GM19023 (cell line): ENCODE measurements around the gene MINAR1.

ENCODE experiments used
- ATAC-seq: cut with Tn5 transposase; IDR thresholded peaks from one replicate; pipeline ENCODE4 v1.9.1; 2021; ENCODE audit warnings: mild to moderate bottlenecking, moderate library complexity; ENCODE audit not compliant: unreplicated experiment

MINAR1 gene

DNA sequence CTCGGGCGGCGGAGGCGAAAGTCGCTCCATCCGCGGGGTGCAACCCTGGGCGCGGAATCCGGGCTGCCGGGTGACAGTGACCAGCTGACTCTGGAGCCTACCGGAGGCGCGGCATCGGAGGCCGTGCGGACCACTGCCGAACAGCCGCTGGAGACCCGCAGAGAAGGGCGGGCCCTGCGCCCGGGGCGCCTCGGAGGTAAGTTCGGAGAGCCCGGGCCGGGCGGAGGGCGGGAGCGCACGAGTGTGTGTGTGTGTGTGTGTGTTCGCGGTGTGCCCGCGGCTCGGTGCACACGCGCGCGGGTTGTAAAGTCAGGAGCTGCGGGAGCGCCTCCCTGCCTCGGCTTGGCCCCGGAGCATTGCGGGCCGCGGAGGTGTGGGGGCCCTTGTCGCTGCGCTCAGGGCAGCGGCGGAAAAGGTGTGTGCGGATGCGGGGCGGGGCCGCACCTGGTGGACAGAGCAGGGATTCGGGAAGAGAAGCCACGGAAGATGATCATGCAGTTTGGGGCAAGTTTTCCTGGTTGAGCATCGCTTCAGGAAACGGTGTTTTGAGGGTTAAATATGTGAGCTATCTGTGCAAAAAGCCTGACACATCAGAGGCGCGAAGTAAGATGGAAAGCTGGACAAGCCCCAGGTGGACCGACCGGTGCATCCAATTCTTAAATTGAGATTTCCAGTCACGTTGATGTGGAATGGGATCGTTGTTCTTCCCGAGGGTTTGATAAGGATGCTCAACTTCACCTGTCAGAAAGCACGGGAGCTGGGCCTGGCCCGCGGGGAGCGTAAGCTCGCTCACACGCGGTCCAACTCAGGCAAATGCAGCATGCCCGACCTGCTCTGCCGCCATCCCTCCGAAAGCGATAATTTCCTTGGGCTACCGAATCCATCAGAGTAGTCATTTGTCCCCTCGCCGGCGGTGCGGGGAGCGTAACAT lies 474 bp downstream of the MINAR1 start:
- no peak for ATAC-seq

DNA sequence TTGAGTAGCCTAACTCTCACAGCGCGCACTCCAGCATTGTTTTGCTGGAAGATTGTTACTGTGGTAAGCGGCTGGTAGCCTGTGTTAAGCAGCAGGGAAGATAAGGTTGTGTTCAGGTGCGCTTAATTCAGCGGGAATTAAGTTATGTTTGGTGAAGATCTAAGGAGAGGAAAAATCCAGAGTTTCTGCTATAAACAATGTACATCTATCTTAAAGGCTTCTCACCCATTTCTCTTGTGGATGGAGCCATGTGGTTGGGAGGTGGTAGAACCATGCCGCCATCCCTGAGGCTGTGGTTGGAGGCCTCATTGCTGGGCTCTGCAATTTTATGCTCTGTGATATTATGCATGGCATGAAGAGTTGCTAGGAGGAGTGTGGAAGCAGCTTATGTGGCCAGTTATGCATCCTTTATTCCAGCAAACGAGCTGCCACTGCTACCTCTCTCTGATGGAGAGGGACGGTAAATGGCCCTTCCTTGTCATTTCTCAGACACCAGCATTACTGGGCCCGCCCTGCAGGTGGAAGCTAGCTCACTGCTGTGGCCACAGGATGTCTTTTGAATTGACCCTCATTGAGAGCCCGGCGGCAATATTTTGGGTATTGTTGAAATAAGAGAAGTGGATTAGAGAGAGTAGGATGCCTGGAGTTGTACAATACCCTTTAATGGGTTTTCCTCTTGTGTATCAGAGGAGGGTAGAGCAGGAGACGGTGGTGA lies 1.3 kb downstream of the MINAR1 start:
- no peak for ATAC-seq

DNA sequence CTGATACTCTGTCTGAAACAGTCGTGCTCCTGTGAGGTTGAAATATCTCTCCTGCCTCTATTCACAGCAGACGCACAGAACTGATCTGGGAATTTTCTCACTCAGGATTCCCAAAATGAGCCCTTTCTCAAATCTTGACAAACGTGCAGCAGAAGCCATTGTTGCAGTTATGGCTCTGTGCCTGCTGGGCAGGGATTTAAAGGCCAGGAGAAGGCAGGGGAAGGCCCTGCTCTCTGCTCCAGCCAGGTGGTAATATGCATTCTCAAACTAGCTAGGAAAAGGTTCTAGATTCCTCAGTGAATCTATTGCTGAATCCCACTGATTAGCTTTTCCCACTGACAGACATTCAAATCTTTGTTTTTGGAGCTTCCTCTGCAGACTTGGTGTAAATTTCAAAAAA lies 2.2 kb downstream of the MINAR1 start:
- ATAC-seq = no peak

DNA sequence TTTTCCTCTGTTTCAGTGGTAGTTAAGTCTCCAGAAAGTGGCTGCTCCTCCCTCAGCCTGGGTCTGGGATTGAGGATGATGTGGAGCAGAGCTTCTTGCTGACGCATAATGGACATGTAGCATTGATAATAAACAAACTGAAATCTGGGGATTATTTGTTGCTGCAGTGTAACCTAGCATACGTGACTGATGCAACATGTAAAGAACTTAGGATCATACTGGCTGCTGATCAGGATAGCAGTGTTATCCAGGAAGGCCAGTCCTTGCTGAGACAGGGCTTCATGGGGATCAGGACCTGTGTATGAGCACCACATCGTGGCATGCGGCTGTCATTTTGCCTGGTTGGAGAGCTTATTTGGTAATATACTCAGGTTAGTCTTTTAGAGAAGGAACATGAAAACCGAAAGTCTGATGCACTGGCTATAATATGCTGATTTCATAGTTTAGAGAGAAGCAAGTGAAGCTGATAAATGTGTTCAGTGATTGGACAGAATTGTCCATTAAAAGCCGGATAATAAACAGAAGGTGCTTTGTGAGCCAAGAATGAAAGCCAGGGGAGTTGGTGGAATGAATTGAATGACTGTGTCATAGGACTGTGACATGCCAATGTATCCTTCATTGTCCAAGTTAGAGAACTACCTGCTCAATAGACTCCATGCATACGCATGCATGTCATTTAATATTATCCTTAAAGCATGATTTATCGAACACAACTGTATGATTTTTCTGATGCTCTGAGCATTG lies 4.1 kb downstream of the MINAR1 start:
- ATAC-seq = no peak

DNA sequence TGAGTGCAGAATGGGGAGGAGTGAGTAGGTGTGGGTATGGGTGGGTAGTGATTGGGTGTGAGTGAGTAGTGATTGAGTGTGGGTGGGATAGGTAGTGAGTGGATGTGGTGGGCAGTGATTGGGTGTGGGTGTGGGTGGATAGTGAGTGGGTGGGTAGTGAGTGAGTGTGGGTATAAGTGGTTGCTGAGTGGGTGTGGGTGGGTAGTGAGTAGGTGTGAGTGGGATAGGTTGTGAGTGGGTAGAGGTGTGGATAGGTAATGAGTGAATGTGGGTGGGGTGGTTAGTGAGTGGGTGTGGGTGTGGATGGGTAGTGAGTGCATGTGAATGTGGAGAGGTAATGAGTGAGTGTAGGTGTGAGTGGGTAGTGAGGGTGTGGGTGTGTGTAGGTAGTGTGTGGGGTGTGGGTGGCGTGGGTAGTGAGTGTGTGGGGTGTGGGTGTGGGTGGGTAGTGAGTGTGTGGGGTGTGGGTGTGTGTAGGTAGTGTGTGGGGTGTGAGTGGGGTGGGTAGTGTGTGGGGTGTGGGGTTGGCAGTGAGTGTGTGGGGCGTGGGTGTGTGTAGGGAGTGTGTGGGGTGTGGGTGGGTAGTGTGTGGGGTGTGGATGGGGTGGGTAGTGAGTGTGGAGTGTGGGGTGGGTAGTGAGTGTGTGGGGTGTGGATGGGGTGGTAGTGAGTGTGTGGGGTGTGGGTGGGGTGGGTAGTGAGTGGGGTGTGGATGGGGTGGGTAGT lies 5.3 kb downstream of the MINAR1 start:
- ATAC-seq = no peak

DNA sequence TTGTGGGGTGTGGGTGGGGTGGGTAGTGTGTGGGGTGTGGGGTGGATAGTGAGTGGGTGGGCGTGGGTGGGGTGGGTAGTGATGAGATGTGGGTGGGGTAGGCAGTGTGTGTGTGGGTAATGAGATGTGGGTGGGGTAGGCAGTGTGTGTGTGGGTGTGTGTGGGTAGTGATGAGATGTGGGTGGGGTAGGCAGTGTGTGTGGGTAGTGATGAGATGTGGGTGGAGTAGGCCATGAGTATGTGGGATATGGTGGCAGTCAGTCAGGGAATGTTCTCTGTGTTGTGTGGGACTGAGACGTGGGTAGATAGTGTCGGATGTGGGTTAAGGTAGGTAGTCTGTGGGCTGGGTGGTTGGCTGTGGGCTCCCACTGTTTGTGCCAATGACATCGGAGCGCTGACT lies 7.1 kb downstream of the MINAR1 start:
- no peak for ATAC-seq

DNA sequence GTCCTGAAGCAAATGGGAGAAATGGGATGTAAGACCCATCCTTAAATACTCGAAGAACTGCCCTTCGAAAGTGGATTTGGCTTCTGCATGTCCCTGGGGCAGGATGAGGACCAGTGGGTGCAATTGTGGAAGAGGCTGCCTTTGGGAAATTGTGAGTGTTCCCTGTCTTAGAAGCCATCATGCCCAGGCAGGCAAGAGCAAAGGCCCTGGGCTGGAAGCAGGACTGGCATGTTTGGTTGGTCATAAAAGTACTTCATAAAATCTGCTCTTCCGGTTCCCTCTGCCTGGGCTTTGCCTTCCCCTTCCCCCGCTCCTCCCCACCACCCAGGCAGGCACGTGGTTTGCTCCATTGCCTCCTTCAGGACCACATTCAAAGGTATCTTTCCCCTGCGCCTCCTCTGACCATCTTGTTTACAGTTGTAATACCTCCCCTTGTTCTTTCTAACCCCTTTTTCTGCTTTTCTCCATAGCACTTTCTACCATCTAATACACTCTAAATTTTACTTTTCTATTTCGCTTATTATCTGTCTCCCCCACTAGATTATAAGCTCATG lies 8.3 kb downstream of the MINAR1 start:
- ATAC-seq = no peak

DNA sequence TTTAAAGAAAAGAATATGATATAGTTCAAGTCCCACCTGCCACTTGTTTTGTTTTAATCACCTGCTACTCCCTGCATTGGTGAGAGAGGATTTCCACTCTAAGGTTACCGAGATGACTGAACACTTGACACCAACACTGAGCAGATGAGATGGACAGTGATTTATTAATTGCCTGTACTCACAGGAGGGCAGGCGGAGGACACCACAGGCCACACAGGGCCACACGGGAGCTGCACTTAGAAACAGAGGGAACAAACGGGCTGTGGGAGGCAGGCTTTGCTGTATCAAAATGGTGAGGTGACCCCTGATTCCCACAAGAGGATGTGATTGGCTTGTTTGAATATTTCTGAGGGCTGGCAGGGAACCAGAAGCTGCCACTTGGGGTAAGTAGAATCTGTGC lies 10.8 kb downstream of the MINAR1 start:
- no peak for ATAC-seq

DNA sequence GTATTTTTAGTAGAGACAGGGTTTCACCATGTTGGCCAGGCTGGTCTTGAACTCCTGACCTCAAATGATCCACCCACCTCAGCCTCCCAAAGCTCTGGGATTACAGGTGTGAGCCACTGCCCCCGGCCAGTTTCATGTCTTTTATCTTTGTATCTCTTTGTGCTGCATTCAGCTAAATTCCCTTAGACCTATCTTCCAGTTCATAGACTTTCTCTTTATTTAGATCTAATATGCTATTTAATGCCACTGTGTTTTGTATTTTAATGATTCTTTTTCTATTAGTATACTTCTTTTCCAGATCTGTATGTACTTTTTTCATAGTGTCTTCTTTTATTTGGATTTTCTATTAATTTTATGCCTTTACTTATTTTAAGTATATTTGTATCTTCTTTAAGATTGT lies 14.9 kb downstream of the MINAR1 start:
- no peak for ATAC-seq

DNA sequence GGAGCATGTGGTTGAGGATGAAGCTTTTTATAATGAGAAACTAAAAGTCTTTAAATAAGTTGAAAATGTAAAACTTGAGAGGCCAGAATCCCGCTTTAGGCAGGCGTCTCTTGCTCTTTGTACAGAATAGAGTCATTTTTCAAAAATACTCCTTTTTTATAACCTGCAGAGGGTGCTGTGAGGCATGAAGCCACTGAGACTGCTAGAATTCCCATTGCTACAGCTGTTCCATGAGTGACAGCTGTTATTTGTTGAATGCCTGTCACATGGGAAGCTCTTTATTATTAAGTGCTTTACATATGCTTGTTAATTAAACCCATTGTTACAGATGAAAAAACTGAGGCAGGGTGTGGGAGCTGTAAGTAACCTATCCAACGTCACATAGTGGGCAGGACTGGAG lies 18.5 kb downstream of the MINAR1 start:
- ATAC-seq = no peak

DNA sequence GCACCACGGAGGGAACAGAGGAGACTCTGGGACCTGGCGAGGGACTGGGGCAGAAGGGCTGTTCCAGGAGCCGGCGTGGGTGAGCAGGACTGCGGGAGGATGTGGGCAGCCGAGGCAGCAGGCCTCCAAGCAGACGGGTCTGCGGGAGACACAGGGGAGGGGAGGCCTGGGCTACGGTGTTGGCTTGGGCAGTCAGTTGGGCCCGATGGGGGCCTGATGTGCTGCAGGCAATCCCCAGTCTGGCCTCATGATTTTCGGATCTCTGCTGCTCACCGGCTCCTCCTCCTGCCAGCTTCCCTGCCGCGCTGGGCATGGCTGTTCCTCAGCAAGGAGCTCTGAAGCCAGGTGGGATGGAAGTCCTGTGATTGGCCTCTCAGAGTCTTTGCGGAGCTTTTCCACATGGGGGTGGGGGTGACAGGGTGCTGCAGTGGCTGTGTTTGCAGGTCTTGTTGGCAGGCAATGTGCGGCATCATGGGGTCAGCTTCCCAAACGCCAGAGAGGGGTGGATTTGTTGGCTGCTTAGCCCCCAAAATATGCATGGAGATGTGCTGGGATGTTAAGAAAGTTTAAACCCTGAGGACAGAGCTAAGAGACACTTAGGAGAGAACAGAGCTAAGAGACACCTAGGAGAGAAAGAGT lies 19.3 kb downstream of the MINAR1 start:
- ATAC-seq = no peak

DNA sequence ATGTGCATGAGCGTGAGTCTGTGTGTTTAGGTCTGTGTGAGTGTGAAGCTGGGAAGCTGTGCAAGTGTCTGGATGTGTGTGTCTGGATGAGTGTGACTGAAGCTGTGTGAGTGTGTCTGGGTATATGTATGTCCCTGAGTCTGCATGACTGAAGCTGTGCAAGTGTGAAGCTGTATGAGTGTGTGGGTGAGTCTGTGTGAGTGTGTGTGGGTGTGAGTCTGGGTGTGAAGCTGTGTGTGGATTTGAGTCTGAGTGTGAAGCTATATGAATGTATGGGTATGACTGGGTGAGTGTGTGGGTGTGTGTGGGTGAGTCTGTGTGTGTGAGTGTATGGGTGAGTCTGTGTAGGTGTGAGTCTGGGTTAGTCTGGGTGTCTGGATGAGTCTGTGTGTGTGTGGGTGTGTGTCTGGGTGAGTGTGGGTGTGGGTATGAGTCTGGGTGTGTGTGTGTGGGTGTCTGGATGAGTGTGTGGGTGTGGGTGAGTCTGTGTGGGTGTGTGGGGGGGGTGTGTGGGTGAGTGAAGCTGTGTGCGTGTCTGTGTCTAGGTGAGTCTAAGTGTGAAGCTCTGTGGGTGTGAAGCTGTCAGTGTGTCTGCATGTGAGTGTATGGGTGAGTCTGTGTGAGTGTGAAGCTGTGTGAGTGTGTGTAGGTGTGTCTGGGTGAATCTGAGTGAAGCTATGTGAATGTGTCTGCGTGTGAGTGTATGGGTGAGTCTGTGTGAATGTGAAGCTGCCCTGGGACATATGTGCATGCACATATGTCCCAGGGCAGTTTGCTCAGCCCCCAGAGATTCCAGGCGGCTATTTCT lies 20.3 kb downstream of the MINAR1 start:
- ATAC-seq = no peak

DNA sequence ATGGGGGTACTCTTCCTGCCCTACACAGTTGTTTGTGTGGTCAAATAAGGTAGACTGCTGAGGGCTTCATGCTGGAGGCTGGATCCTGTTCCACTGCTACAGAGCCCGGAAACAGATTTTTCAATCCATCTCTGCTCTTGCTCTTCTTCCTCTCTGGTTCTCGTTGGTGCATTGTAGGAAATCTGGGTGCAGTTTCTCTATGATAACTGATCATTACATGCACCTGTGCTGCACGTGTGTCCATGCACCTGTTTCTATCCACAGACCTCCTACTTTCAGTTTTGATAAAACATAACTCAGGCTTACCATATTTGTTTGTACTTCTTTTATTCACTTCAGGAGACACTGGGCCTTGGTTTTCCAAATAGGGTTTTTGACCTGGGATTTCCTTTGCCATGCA lies 21.3 kb downstream of the MINAR1 start:
- no peak for ATAC-seq

DNA sequence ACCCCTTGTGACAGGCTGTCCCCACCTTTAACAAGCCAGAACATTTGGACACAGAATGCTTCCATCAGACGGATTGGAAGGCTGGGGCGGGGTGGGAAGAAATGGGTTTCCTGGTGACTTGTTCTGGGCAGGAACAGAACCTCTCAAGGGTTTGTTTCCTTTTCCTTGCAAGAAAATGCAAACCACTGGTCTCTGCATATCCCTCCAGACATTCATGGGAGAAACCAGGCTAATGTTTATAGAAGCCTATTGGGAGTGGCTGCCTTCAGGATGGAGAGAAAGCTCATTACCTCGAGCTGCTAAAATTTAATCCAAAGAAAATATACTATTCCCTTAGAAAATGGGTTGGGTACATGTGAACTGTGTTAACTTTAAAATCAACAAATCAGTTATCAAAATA lies 21.9 kb downstream of the MINAR1 start:
- ATAC-seq = no peak

DNA sequence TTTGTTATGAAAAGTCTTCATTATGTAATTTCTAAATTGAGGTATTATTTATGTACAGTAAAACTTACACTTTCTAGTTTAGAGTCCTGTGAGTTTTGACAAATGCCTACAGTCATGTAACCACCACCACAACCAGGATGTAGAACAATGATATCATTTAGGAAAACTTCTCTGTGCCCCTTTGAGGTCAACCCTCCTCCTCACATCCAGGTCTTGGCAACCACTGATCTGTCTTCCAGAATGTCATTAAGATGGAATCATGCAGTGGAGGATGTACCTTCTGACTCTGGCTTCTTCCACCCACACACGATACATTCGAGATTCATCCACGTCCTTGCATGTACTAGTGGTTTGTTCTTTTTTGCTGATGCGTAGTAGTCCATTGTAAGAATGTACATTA lies 23.2 kb downstream of the MINAR1 start:
- no peak for ATAC-seq

DNA sequence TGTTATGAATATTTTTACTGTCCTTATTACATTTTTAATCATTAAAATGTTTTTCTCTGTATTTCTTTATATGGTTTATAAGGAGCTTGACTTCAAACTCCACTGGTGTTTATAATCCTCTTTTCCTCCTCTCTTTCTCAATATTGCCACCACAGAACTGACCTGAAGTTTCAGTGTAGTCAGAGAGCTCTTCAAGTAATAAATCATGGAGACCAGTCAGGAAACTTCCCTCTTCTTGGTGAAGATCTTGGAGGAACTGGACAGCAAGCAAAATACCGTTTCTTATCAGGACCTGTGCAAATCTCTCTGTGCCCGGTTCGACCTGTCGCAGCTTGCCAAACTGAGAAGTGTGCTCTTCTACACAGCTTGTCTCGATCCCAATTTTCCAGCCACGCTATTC lies 23.8 kb downstream of the MINAR1 start:
- no peak for ATAC-seq

DNA sequence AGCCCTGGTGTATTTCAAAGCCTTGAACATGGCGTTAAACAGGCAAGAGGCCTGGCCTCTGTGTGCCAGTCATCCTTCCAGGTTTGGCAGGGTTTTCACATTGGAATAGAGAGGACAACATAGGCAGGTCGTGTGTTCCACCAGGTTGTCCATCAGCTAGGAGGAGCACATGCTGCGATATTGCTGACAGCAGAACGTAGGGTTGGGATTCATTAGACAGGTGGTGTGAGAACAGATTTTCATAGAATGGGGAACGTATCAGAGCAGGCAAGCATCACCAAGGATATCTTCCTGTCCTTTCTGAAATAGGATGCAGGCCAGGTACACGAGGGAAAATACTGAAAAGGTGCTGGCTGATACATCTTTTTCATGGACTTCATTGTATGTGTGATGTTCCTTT lies 26.4 kb downstream of the MINAR1 start:
- ATAC-seq = no peak

DNA sequence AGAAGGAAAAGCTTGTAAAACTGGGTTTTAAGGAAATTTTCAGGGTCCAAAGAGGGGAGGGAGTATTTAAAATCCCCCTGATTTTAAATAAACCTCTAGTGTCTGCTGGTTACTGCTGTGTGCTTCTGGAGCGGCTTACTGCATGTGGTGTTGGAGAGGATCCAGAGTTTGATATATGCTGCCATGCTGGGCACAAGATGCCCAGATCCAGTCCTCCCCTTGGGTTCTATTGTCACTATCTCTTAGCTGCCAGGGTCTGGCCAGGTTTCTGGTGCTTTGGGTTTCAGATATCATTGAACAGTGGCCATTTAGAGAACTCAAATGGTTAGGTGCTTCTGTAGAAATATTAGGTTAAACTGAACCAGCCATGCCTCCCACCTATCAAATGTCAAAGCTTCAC lies 27.5 kb downstream of the MINAR1 start:
- no peak for ATAC-seq

DNA sequence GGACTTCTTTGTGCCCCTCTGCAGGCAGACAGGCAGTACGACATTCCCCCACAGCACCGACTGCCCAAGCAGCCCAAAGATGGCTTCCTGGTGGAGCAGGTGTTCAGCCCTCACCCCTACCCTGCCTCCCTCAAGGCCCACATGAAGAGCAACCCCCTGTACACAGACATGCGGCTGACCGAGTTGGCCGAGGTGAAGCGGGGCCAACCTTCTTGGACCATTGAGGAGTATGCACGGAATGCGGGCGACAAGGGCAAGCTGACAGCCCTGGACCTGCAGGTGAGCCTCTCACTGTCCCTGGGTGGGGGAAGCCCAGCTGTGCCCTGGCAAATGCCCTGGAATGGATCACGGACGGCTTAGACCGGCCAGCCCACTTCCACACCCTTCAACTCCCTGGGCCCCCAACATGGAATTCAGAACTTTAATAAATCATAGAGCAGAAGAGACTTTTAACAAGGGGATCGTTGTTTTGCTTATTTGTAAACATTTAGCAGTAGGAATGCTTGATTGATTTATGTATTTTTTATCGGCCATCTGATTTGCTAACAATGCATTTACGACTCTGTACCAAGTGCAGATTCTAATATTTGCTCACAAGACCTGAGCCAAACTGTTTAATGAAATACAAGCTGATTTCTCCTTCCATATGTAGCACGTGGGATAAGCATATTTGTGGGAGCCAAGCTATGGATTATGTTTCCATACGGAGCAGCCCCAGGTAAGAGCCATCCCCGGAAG lies 31.1 kb downstream of the MINAR1 start:
- no peak for ATAC-seq
